IPS-18a (cell line): Measurements from ENCODE around the gene CACFD1.

Experiments used
- H3K27ac ChIP-seq: one replicate; pipeline ENCODE4 v1.5.1; 2013; ENCODE audit warnings: low read length
- H3K27me3 ChIP-seq: one replicate; pipeline ENCODE4 v1.6.1; 2013; ENCODE audit warnings: mild to moderate bottlenecking, low read length; ENCODE audit not compliant: control insufficient read depth, insufficient read depth
- H3K36me3 ChIP-seq: one replicate; pipeline ENCODE4 v1.6.1; 2013; ENCODE audit warnings: low read depth, low read length; ENCODE audit not compliant: control insufficient read depth
- H3K4me1 ChIP-seq: one replicate; pipeline ENCODE4 v1.6.1; 2013; ENCODE audit warnings: low read depth, low read length; ENCODE audit not compliant: control insufficient read depth
- H3K4me3 ChIP-seq: one replicate; pipeline ENCODE4 v1.5.1; 2013; ENCODE audit warnings: low read length
- H3K9ac ChIP-seq: one replicate; pipeline ENCODE4 v1.6.1; 2013; ENCODE audit warnings: mild to moderate bottlenecking, low read length, moderate library complexity
- H3K9me3 ChIP-seq: one replicate; pipeline ENCODE4 v1.6.1; 2013; ENCODE audit warnings: low read depth, low read length; ENCODE audit not compliant: control insufficient read depth

The CACFD1 gene

GRCh38 chr9:133489253-133490190, 29.7 kb downstream of the CACFD1 start:
- Histone ChIP-seq H3K27me3 (no peaks in the 10 kb centered on the region), H3K4me1 (no peaks in the 10 kb centered on the region), H3K36me3 (no peaks in the 10 kb centered on the region), H3K9ac (no peak overlapping the region), H3K9me3 (no peaks in the 10 kb centered on the region), H3K4me3 (no peak overlapping the region), H3K27ac (no peak overlapping the region)

- H3K36me3 ChIP-seq: no peaks in the 10 kb centered on the region
- no peak overlapping the region for H3K4me3 ChIP-seq
- H3K27ac ChIP-seq: no peak overlapping the region
- H3K9ac ChIP-seq: no peak overlapping the region
- no peaks in the 10 kb centered on the region for H3K9me3 ChIP-seq
- no peaks in the 10 kb centered on the region for H3K4me1 ChIP-seq
- no peaks in the 10 kb centered on the region for H3K27me3 ChIP-seq
Measured at GRCh38 chr9:133490201-133490681, 30.5 kb downstream of the CACFD1 start.

GRCh38 chr9:133490865-133491655, 31.3 kb downstream of the CACFD1 start:
- H3K4me3 ChIP-seq: no peak overlapping the region
- H3K27ac ChIP-seq: no peak overlapping the region
- H3K36me3 ChIP-seq: no peaks in the 10 kb centered on the region
- H3K9ac ChIP-seq: no peak overlapping the region
- no peaks in the 10 kb centered on the region for H3K4me1 ChIP-seq
- no peaks in the 10 kb centered on the region for H3K9me3 ChIP-seq
- no peaks in the 10 kb centered on the region for H3K27me3 ChIP-seq

- H3K36me3 ChIP-seq: no peaks in the 10 kb centered on the region
- no peak overlapping the region for H3K27ac ChIP-seq
- H3K9me3 ChIP-seq: no peaks in the 10 kb centered on the region
- H3K9ac ChIP-seq: no peak overlapping the region
- H3K4me1 ChIP-seq: no peaks in the 10 kb centered on the region
- H3K27me3 ChIP-seq: no peaks in the 10 kb centered on the region
- H3K4me3 ChIP-seq: no peak overlapping the region
Measured at GRCh38 chr9:133491656-133491925, 31.8 kb downstream of the CACFD1 start.

GRCh38 chr9:133492061-133493021, 32.6 kb downstream of the CACFD1 start:
- Histone ChIP-seq H3K4me3 (no peak overlapping the region), H3K27ac (no peak overlapping the region)

GRCh38 chr9:133493428-133493827, 33.6 kb downstream of the CACFD1 start:
- H3K4me3 ChIP-seq: no peak overlapping the region
- no peaks in the 10 kb centered on the region for H3K27me3 ChIP-seq
- H3K27ac ChIP-seq: no peak overlapping the region
- H3K36me3 ChIP-seq: no peaks in the 10 kb centered on the region
- no peaks in the 10 kb centered on the region for H3K4me1 ChIP-seq
- H3K9ac ChIP-seq: no peak overlapping the region
- no peaks in the 10 kb centered on the region for H3K9me3 ChIP-seq

More at GRCh38 chr9:133492061-133493021, 32.6 kb downstream of the CACFD1 start:
- H3K4me1 ChIP-seq: no peaks in the 10 kb centered on the region
- H3K9me3 ChIP-seq: no peaks in the 10 kb centered on the region
- H3K9ac ChIP-seq: no peak overlapping the region
- H3K36me3 ChIP-seq: no peaks in the 10 kb centered on the region
- H3K27me3 ChIP-seq: no peaks in the 10 kb centered on the region

- Histone ChIP-seq H3K4me3 (no peak overlapping the region), H3K27ac (no peak overlapping the region), H3K9ac (no peak overlapping the region), H3K27me3 (no peaks in the 10 kb centered on the region), H3K4me1 (no peaks in the 10 kb centered on the region), H3K36me3 (no peaks in the 10 kb centered on the region), H3K9me3 (no peaks in the 10 kb centered on the region)
Measured at GRCh38 chr9:133493845-133494540, 34.2 kb downstream of the CACFD1 start.

- Histone ChIP-seq H3K9me3 (no peaks in the 10 kb centered on the region), H3K4me1 (no peaks in the 10 kb centered on the region), H3K27me3 (no peaks in the 10 kb centered on the region), H3K27ac (no peak overlapping the region), H3K9ac (no peak overlapping the region), H3K4me3 (no peak overlapping the region), H3K36me3 (no peaks in the 10 kb centered on the region)
Measured at GRCh38 chr9:133494636-133495326, 35.0 kb downstream of the CACFD1 start.

GRCh38 chr9:133495327-133496293, 35.8 kb downstream of the CACFD1 start:
- no peaks in the 10 kb centered on the region for H3K36me3 ChIP-seq
- no peak overlapping the region for H3K27ac ChIP-seq
- no peaks in the 10 kb centered on the region for H3K27me3 ChIP-seq
- no peaks in the 10 kb centered on the region for H3K9me3 ChIP-seq
- no peak overlapping the region for H3K9ac ChIP-seq
- no peak overlapping the region for H3K4me3 ChIP-seq
- no peaks in the 10 kb centered on the region for H3K4me1 ChIP-seq
